B cell (primary cell): ENCODE results near the gene EN1. TPM values are rescaled to one million over a fixed set of nuclear protein-coding genes. Genes with fewer than 3 reads are reported as not detected.

Experiments used
- ATAC-seq: fragments of 200-7000 bp; cut with Tn5 transposase; one replicate; pipeline ENCODE4 v1.10.0; 2021; ENCODE audit warnings: low read depth, mild to moderate bottlenecking, moderate number of reproducible peaks, moderate library complexity
- CTCF ChIA-PET: fragments of 350-600 bp; sonication (Branson Sonifier 250); formaldehyde crosslinking; loops from one replicate; lab custom pipeline; 2021; ENCODE audit warnings: antibody characterized with exemption, inconsistent platforms; lab: Charles Lee
- POLR2A ChIA-PET: fragments of 350-600 bp; sonication (Branson Sonifier 250); formaldehyde crosslinking; loops from one replicate; lab custom pipeline; 2021; ENCODE audit warnings: antibody characterized with exemption; lab: Charles Lee
- DNase-seq: peaks from one replicate; pipeline ENCODE4 v3.0.0; 2013
- H2AFZ ChIP-seq: 2 replicates; pipeline ENCODE4 v1.6.1; 2012; ENCODE audit warnings: mild to moderate bottlenecking, low read depth, low read length; ENCODE audit not compliant: insufficient read depth, poor library complexity, severe bottlenecking
- H3K27ac ChIP-seq, 2 donors: 1 replicate in 1 of 2; 2 replicates in 1 of 2; pipeline ENCODE4 v1.5.1; 2012 to 2013; ENCODE audit warnings: low read length in 2 of 2, mild to moderate bottlenecking in 2 of 2, moderate library complexity in 1 of 2
- H3K27me3 ChIP-seq, 4 experiments: fragments of 200-600 bp in 1 of 4; sonication (generic) in 1 of 4; replicated peaks in 1 of 4; 1 replicate in 2 of 4; 2 replicates in 2 of 4; pipeline versions ENCODE4 v1.6.1 to v1.7.0; 2013 to 2016; ENCODE audit warnings: low read length in 3 of 4, mild to moderate bottlenecking in 2 of 4, mixed read lengths in 1 of 4, moderate library complexity in 1 of 4; ENCODE audit not compliant: insufficient read depth in 4 of 4, control insufficient read depth in 3 of 4; ENCODE audit errors: control extremely low read depth in 1 of 4
- H3K36me3 ChIP-seq, 2 experiments: replicated peaks in 1 of 2; 1 replicate in 1 of 2; 2 replicates in 1 of 2; pipeline versions ENCODE4 v1.6.1 to v1.7.1; 2013; ENCODE audit warnings: low read length in 1 of 2; ENCODE audit not compliant: insufficient read depth in 2 of 2, control insufficient read depth in 1 of 2; ENCODE audit errors: control extremely low read depth in 1 of 2, extremely low read depth in 1 of 2
- H3K4me1 ChIP-seq, 2 donors: fragments of 200-600 bp in 1 of 2; sonication (generic) in 1 of 2; 1 replicate in 1 of 2; 2 replicates in 1 of 2; pipeline versions ENCODE4 v1.5.1 to v1.6.1; 2013 to 2017; ENCODE audit warnings: low read length in 2 of 2; ENCODE audit not compliant: control insufficient read depth in 2 of 2, insufficient read depth in 2 of 2
- H3K4me2 ChIP-seq: replicated peaks from 2 replicates; pipeline ENCODE3; 2012; ENCODE audit warnings: mild to moderate bottlenecking, low read depth, low read length; ENCODE audit not compliant: poor library complexity, severe bottlenecking
- H3K4me3 ChIP-seq, 5 experiments: fragments of 200-600 bp in 1 of 5; sonication (generic) in 1 of 5; 1 replicate in 3 of 5; 2 replicates in 2 of 5; pipeline versions ENCODE4 v1.5.1 to v1.7.0; 2011 to 2016; ENCODE audit warnings: low read length in 4 of 5, mild to moderate bottlenecking in 4 of 5, low read depth in 2 of 5, control low read depth in 1 of 5, moderate library complexity in 1 of 5; ENCODE audit not compliant: insufficient read depth in 1 of 5; ENCODE audit errors: control extremely low read depth in 1 of 5, extremely low read depth in 1 of 5
- H3K79me2 ChIP-seq: fragments of 200-600 bp; sonication (generic); one replicate; pipeline ENCODE4 v1.6.0; 2016; ENCODE audit warnings: low read length; ENCODE audit not compliant: control insufficient read depth, insufficient read depth
- H3K9ac ChIP-seq: fragments of 200-600 bp; sonication (generic); 2 replicates; pipeline ENCODE4 v1.6.1; 2017; ENCODE audit warnings: mild to moderate bottlenecking, low read length, moderate library complexity
- H3K9me3 ChIP-seq, 3 donors: one replicate each; pipeline versions ENCODE4 v1.6.1 to v1.7.1; 2013; ENCODE audit warnings: low read length in 2 of 3; ENCODE audit not compliant: control insufficient read depth in 2 of 3, insufficient read depth in 1 of 3; ENCODE audit errors: control extremely low read depth in 1 of 3
- H4K20me1 ChIP-seq: 2 replicates; pipeline ENCODE4 v1.6.0; 2012; ENCODE audit warnings: mild to moderate bottlenecking, low read length; ENCODE audit not compliant: insufficient read depth, control insufficient read depth, poor library complexity, severe bottlenecking
- H3K27ac Mint-ChIP-seq: one replicate; pipeline ENCODE4 v1.8.0; 2021; ENCODE audit warnings: mixed read lengths
- H3K27me3 Mint-ChIP-seq: one replicate; pipeline ENCODE4 v1.8.0; 2021; ENCODE audit warnings: mixed read lengths
- H3K4me1 Mint-ChIP-seq: one replicate; pipeline ENCODE4 v1.8.0; 2021; ENCODE audit warnings: mixed read lengths
- H3K4me3 Mint-ChIP-seq: one replicate; pipeline ENCODE4 v1.8.0; 2021; ENCODE audit warnings: mixed read lengths
- H3K9me3 Mint-ChIP-seq: one replicate; pipeline ENCODE4 v1.8.0; 2022; ENCODE audit warnings: mixed read lengths; ENCODE audit not compliant: insufficient read depth
- EZH2 ChIP-seq: IDR thresholded peaks from 2 replicates; pipeline ENCODE4 v1.6.1; 2012; ENCODE audit warnings: borderline replicate concordance, low read depth, mild to moderate bottlenecking, moderate library complexity, low read length; ENCODE audit not compliant: insufficient read depth, poor library complexity, severe bottlenecking
- WGBS: methylation state at CpG from one replicate; pipeline ENCODE4 v1.1.5; 2013; ENCODE audit warnings: missing lambda C conversion rate; ENCODE audit not compliant: insufficient coverage; 5-methylcytosine and 5-hydroxymethylcytosine counted together
- intact Hi-C: fragments of 100-400 bp; cut with micrococcal nuclease; formaldehyde crosslinking; loops from one replicate; pipeline ENCODE4 v1.10.0; 2022
- polyA plus RNA-seq: library from polyadenylated mRNA; depleted of rRNA; stranded (reverse); fragments of >200 nt; gene quantifications from 2 replicates; pipeline ENCODE4 v1.2.3, GENCODE V29; 2012
- total RNA-seq, 2 donors: library from RNA; stranded (reverse); fragments of 120-200 nt in 1 of 2; gene quantifications; 1 replicate in 1 of 2; 2 replicates in 1 of 2; pipeline versions ENCODE4 v1.2.3 to v1.2.4, GENCODE V29; 2013 to 2022
- TF ChIP-seq, protein P1 (sequence below): fragments of 200-600 bp; IDR thresholded peaks from one replicate; pipeline ENCODE4 v1.8.0; 2022; ENCODE audit warnings: antibody characterized with exemption, mild to moderate bottlenecking

Gene EN1
- total and polyA plus RNA-seq, 2 donors (not counting 1 experiment from before 2014, with no cell fraction given) = not detected

DNA sequence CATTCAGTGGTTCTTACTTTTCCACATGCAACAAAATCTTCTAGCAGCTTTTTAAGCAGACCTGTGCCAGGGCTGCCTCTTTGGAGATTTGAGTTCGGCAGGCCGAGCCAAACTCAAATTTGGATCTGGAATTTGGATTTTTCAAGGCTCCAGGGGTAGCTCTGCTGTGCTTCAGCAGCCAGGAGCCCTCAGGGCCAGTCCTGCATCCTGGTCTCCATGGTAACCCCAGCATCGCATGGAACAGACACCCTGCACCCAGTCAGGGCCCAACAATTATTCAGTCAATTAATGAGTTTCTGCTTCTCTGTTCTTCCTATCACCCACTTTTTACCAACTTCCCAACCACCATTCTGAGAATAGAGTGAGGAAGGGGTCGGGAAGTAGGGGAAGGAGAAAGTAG is 30.0 kb downstream of the EN1 start:
- Mint-ChIP-seq H3K9me3 (no peaks in the 10 kb centered on the region), H3K27me3 (peaks cover 71% of the 10 kb centered on the region), H3K4me1 (no peaks in the 10 kb centered on the region), H3K27ac (no peak overlapping the region), H3K4me3 (no peak overlapping the region)
- ChIA-PET CTCF (no interaction called here), POLR2A (no interaction called here)
- no peak overlapping the region for H3K4me2 ChIP-seq
- no peak overlapping the region for H3K9ac ChIP-seq
- H3K36me3 ChIP-seq = no peaks in the 10 kb centered on the region
- intact Hi-C loops = no loop called here
- no peaks in the 10 kb centered on the region for H4K20me1 ChIP-seq
- H3K27me3 ChIP-seq = peaks cover 0 to 25% (median 1%) of the 10 kb centered on the region in 4 experiments
- no peak overlapping the region for H2AFZ ChIP-seq
- H3K27ac ChIP-seq = no peak overlapping the region
- no peaks in the 10 kb centered on the region for H3K79me2 ChIP-seq
- no peaks in the 10 kb centered on the region for H3K9me3 ChIP-seq
- ATAC-seq (no peak), DNase-seq (no peak)
- H3K4me3 ChIP-seq = no peak overlapping the region
- 83% methylated on average over 2 of the region's 4 CpGs for WGBS
- TF ChIP-seq EZH2 = no peak
- TF ChIP-seq, protein P1, sequence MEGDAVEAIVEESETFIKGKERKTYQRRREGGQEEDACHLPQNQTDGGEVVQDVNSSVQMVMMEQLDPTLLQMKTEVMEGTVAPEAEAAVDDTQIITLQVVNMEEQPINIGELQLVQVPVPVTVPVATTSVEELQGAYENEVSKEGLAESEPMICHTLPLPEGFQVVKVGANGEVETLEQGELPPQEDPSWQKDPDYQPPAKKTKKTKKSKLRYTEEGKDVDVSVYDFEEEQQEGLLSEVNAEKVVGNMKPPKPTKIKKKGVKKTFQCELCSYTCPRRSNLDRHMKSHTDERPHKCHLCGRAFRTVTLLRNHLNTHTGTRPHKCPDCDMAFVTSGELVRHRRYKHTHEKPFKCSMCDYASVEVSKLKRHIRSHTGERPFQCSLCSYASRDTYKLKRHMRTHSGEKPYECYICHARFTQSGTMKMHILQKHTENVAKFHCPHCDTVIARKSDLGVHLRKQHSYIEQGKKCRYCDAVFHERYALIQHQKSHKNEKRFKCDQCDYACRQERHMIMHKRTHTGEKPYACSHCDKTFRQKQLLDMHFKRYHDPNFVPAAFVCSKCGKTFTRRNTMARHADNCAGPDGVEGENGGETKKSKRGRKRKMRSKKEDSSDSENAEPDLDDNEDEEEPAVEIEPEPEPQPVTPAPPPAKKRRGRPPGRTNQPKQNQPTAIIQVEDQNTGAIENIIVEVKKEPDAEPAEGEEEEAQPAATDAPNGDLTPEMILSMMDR = no peak
- H3K4me1 ChIP-seq = no peaks in the 10 kb centered on the region

DNA sequence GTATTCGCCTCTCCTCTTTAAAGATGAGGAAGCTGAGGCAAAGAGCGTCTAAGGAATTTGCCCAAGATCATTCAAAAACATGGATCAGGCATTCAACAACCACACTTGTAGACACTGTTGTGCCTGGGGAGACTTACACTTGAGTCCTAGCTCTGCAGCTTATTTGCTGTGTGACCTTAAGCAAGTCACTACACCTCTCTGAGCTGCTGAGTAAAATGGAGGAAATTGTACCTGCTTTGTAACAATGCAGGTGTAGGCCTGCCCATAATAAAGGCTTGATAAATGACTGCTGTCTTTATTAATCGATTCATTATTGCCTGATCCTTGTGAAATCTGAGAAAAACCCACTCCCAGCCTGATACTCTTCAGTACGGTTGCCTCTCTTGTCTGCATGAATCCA is 30.8 kb downstream of the EN1 start:
- no peak for ATAC-seq
- Histone ChIP-seq H3K4me2 (no peak overlapping the region), H3K36me3 (no peaks in the 10 kb centered on the region), H4K20me1 (no peaks in the 10 kb centered on the region), H3K79me2 (no peaks in the 10 kb centered on the region), H3K9me3 (no peaks in the 10 kb centered on the region), H3K27ac (no peak overlapping the region), H3K4me3 (no peak overlapping the region), H2AFZ (no peak overlapping the region), H3K27me3 (peaks cover 0 to 28% (median 1%) of the 10 kb centered on the region in 4 experiments), H3K9ac (no peak overlapping the region), H3K4me1 (no peaks in the 10 kb centered on the region)
- no peak for DNase-seq
- Mint-ChIP-seq H3K27me3 (peaks cover 75% of the 10 kb centered on the region), H3K4me3 (no peak overlapping the region), H3K4me1 (no peaks in the 10 kb centered on the region), H3K27ac (no peak overlapping the region), H3K9me3 (no peaks in the 10 kb centered on the region)
- CTCF ChIA-PET = interaction anchor here (0.8 kb wide), 1 partner anchor 11 kb away, joined by 3 read pairs; no protein-coding TSS in a partner anchor
- no peak for TF ChIP-seq EZH2
- TF ChIP-seq, protein P1 = no peak
- intact Hi-C loops = no loop called here
- 86% methylated on average over 1 of the region's 4 CpGs for WGBS
- POLR2A ChIA-PET = no interaction called here
